Astrocyte of the spinal cord (primary cell): ENCODE measurements around the gene PRR5L.

Experiments used
- DNase-seq: peaks from one replicate; pipeline ENCODE4 v3.0.0; 2011; ENCODE audit warnings: low read depth, low spot score
- H3K4me3 ChIP-seq: 2 replicates; pipeline ENCODE4 v1.5.1; 2011; ENCODE audit warnings: low read depth, mild to moderate bottlenecking, low read length, moderate library complexity
- in situ Hi-C: cut with HindIII; loops from 2 replicates; pipeline ENCODE4 v1.10.0; 2017; ENCODE audit warnings: low sequenced_read_pairs
- TF ChIP-seq, protein P1 (sequence below): IDR thresholded peaks from 2 replicates; pipeline ENCODE4 v1.5.1; 2012; ENCODE audit warnings: low read depth, mild to moderate bottlenecking, low read length, inconsistent platforms

Gene PRR5L

GRCh38 chr11:36330411-36330810 is 34.3 kb downstream of the PRR5L start:
- in situ Hi-C loops = no loop called here

GRCh38 chr11:36333468-36333867 is 37.4 kb downstream of the PRR5L start:
- TF ChIP-seq, protein P1, sequence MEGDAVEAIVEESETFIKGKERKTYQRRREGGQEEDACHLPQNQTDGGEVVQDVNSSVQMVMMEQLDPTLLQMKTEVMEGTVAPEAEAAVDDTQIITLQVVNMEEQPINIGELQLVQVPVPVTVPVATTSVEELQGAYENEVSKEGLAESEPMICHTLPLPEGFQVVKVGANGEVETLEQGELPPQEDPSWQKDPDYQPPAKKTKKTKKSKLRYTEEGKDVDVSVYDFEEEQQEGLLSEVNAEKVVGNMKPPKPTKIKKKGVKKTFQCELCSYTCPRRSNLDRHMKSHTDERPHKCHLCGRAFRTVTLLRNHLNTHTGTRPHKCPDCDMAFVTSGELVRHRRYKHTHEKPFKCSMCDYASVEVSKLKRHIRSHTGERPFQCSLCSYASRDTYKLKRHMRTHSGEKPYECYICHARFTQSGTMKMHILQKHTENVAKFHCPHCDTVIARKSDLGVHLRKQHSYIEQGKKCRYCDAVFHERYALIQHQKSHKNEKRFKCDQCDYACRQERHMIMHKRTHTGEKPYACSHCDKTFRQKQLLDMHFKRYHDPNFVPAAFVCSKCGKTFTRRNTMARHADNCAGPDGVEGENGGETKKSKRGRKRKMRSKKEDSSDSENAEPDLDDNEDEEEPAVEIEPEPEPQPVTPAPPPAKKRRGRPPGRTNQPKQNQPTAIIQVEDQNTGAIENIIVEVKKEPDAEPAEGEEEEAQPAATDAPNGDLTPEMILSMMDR = no peak

More at GRCh38 chr11:36330411-36330810, 34.3 kb downstream of the PRR5L start:
- TF ChIP-seq, protein P1 = no peak
- DNase-seq = no peak
- no peak overlapping the region for H3K4me3 ChIP-seq

DNA sequence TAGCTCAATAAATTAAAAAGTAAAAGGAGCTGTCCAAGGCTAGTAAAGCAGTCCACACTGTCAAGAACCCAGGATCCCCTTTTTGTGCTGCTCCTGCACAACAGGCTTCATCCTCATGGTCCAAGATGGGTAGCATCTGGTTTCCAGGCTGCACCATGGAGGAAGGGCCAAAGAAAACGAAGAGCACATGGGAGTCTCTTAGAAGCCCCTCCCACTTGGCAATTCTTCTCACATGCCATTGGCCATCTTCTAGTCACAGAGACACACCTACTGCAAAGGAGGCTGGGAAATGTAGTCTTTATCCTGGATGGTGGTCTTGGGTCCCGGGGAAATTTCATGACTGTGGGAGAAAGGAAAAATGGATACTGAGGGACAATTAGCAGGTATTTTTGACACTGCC is 37.8 kb downstream of the PRR5L start:
- TF ChIP-seq, protein P1 = no peak
- peak; percentile 38 for DNase-seq
- no peak overlapping the region for H3K4me3 ChIP-seq
- in situ Hi-C loops = no loop called here

More at GRCh38 chr11:36333468-36333867, 37.4 kb downstream of the PRR5L start:
- DNase-seq = no peak
- in situ Hi-C loops = no loop called here
- no peak overlapping the region for H3K4me3 ChIP-seq

GRCh38 chr11:36339888-36340287 is 43.8 kb downstream of the PRR5L start:
- no peak overlapping the region for H3K4me3 ChIP-seq
- DNase-seq = no peak
- in situ Hi-C loops = no loop called here
- TF ChIP-seq, protein P1 = no peak

GRCh38 chr11:36340897-36341296 is 44.8 kb downstream of the PRR5L start:
- TF ChIP-seq, protein P1 = no peak
- H3K4me3 ChIP-seq = no peak overlapping the region
- in situ Hi-C loops = no loop called here
- no peak for DNase-seq

DNA sequence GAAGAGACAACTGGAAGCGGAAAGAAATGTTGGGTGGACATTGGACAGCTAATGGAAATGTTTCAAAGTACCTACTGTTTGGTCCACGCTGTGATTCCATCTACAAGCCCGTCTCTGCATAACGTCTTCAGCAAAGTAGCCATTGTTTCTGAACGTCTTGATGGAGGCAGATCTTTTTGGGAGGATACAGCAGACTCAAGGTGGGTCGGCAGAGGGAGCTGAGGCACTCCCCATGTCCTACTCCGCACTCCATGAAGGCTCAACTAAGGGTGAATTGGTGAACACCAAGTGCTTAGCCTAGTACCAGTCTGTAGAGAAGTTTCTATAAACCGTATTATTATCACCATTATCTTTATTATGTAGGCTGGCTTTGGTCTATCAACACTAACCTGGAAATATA is 45.8 kb downstream of the PRR5L start:
- H3K4me3 ChIP-seq = no peak overlapping the region
- in situ Hi-C loops = no loop called here
- TF ChIP-seq, protein P1 = no peak
- DNase-seq = no peak

DNA sequence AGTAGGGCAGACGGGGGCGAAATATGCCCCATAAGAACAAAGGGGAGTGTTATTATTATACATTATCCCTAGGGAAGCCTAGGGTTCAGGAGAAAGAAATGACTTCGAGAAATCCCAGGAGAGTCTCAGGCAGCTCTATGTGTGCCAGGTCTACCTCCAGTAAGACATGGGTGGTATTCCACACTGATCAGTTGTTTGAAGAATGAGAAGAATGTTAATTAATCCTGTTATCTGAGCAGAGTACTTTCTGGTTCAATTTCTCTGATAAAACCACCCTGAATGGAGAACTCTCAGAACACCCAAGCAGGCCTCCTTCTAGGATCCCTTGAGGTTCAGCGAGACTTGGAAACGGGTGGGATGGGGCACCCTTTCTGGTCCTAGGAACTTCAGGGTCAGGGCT is 46.2 kb downstream of the PRR5L start:
- DNase-seq = no peak
- H3K4me3 ChIP-seq = no peak overlapping the region
- in situ Hi-C loops = no loop called here
- TF ChIP-seq, protein P1 = no peak
